CMK (cell line): ENCODE data around the gene C19orf53.
"Not testable (repeated sequence)": the region's sequence is repeated elsewhere in the genome, so short reads cannot be mapped to it uniquely, and the experiment has no call there.

Experiments used
- DNase-seq: peaks from one replicate; pipeline ENCODE4 v3.0.0-alpha.2; 2010; ENCODE audit warnings: low read depth

The C19orf53 gene

DNA sequence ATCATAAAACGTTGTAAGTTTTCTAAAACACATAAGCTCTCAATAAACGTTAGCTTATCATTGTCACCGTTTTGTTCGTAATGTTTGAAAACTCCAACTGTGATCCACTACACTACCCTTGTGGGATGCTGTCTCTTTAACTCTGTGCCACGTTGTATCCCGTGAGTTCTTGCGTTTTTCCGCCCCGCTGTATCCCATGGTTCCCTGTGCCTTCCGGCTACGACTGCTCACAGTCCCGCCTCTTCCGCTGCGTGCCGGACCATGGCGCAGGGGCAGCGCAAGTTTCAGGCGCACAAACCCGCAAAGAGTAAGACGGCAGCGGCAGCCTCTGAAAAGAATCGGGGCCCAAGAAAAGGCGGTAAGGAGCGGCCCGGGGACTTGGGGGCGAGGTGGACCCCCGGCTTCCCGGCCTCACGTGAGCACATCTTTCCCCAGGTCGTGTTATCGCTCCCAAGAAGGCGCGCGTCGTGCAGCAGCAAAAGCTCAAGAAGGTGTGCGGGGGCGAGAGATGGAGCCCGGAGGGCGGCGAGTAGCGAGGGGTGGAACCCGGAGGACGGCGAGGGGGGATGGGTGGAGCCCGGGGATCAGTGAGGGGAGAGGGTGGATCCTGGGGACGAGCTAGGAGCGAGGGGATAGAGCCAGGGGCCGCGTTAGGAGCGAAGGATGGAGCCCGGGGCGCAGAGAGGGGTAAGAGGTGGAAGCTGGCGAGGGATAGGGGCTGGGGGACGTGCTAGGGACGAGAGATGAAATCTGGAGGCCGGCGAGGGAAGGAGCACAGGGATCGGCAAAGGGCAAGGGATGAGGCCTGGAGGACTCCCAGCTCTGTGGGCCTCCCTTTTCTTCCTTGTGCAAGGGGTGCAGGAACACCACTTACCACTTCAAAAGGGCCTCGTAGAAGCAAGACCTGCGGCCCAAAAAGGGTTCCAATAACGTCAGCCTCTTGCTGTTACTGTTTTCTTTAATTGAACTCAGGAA is at the start of gene C19orf53:
Gene C19orf53 (plus strand): TSS at position 240 of the 975 bp plus-strand sequence. CDS start 22 bp downstream, at position 262.
- DNase-seq = peak; percentile 75

- DNase-seq = no peak
Measured at GRCh38 chr19:13726323-13726722, 47.9 kb upstream of the C19orf53 start.

DNA sequence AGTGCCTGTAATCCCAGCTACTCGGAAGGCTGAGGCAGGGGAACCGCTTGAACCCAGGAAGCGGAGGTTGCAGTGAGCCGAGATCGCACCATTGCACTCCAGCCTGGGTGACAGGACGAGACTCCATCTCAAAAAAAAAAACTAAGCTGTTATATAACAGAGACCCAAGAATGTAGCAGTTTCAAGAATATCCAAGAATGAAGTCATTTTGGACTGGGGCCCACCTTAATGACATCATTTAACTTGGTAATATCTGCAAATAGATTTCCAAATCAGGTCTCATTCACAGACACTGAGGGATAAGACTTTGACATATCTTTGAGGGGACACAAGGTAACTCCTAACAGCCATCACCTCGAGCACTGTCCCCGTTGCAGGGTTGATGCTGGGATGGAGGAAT is 46.5 kb upstream of the C19orf53 start:
- DNase-seq = no peak

DNA sequence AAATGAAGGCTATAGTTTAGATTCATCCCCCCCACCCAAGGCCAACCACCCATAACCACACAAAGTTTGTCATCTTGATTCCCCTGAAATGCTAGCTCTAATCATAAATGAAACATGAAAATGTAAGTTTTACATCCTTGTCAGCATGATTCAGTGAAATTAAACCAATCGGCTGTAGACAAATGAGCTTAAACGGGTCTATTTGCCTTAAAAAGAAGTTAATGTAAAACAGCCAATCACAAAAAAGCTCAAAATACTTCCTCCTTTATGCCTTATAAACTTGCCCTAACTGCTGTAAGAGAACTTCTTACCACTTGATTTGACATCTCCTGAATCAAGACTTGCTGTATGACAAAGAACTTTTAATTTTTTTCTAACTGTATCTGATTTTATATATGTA is 44.4 kb upstream of the C19orf53 start:
- no peak for DNase-seq

DNA sequence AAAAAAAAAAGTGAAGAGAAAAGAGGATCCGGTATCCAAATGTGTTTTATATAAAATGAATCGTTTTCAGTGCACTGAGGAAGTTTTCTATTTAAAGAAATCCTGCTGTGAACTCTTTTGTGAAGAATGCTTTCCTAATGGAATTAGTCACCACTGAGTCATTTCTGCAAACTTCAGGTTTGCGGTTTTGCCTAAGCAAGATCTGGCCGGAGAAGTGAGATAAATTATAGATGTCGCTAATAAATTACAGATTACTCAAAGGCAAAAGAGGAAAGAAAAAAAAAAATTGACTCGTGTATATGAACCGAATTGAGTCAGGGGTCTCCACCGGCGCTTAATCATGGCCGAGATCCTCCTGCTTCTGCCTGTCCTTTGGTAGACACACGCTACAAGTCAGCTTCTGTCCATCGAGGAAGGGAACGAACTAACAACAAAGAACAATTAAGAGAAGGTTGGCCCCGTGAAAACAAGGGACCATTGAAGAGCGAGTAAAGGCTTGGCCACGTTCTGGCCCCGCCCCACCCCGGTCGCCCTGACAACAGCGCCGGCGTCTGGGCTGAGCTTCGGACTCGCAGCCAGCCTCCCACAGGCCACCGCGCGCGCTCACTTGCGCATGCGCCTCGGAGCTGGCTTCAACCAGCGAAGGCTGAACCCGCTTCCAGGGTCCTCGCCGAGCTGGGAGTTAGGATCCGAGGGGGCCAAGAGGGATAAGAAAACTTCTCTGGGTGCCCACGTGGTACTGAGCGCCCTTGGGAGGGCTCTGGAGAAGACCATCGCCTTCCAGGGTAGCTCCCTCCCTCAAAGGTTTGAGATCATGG is 42.9 kb upstream of the C19orf53 start:
- DNase-seq = peak; percentile 81

DNA sequence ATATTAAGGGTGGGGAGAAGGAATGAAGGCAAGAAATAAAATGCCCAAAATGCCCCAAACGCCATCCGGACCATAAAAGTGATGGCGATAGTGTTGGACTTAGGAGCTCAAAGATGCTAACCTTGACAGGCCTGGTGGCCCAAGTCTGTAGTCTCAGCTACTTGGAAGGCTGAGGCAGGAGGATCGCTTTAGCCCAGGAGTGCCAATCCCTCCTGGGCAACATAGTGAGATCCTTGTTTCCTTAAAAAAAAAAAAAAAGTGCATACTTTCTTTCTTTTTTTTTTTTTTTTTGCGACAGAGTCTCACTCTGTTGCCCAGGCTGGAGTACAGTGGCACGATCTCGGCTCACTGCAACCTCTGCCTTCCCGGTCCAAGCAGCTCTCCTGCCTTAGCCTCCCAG is 41.9 kb upstream of the C19orf53 start:
- DNase-seq = no peak

DNA sequence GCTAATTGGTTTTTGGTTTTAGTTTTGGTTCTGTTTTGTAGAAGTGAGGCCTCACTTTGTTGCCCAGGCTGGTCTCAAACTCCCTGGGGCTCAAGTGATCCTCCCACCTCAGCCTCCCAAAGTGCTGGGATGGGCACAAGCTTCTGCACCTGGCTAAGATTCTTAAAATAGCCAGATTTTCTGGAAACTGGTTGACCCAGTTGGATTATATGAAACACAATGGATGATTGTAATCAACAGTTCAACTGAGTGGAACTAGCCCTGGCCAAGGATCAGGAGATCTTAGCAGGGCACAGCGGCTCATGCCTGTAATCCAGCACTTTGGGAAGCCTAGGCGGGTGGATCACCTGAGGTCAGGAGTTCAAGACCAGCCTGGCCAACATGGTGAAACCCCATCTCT is 39.5 kb upstream of the C19orf53 start:
- DNase-seq = no peak

GRCh38 chr19:13738073-13738472 is 36.2 kb upstream of the C19orf53 start:
- no peak for DNase-seq

- DNase-seq = no peak
Measured at GRCh38 chr19:13741893-13742292, 32.4 kb upstream of the C19orf53 start.

- no peak for DNase-seq
Measured at GRCh38 chr19:13742756-13743155, 31.5 kb upstream of the C19orf53 start.

- DNase-seq = no peak
Measured at GRCh38 chr19:13744174-13744573, 30.1 kb upstream of the C19orf53 start.

DNA sequence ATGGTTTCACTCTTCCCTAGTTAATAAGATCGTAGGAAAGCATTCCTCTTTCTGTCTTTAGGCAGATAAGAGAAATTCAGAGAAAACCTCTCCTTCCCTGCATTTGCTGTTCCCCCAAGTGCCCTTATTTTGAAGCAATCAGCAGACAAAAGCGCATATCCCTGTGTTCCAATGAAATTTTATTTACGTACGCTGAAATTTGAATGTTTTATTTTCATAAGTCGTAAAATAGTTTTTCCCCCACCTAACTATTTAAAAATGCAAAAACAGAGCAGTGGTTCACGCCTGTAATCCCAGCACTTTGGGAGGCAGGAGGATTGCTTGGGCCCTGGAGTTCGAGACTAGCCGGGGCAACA is 27.2 kb upstream of the C19orf53 start:
- no peak for DNase-seq

GRCh38 chr19:13748169-13748828 is 26.0 kb upstream of the C19orf53 start:
- DNase-seq = no peak

GRCh38 chr19:13751436-13751835 is 22.8 kb upstream of the C19orf53 start:
- DNase-seq = no peak

DNA sequence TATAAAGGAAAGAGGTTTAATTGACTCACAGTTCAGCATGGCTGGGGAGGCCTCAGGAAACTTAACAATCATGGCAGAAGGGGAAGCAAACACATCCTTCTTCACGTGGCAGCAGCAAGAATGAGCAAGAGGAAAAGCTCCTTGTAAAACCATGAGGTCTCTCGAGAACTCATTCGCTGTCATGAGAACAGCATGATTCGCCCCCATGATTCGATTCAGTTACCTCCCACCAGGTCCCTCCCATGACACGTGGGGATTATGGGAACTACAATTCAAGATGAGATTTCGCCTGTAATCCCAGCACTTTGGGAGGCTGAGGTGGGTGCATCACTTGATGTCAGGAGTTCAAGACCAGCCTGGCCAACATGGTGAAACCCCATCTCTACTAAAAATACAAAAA is 20.6 kb upstream of the C19orf53 start:
- not testable (repeated sequence) for DNase-seq

- no peak for DNase-seq
Measured at GRCh38 chr19:13756210-13756609, 18.0 kb upstream of the C19orf53 start.

DNA sequence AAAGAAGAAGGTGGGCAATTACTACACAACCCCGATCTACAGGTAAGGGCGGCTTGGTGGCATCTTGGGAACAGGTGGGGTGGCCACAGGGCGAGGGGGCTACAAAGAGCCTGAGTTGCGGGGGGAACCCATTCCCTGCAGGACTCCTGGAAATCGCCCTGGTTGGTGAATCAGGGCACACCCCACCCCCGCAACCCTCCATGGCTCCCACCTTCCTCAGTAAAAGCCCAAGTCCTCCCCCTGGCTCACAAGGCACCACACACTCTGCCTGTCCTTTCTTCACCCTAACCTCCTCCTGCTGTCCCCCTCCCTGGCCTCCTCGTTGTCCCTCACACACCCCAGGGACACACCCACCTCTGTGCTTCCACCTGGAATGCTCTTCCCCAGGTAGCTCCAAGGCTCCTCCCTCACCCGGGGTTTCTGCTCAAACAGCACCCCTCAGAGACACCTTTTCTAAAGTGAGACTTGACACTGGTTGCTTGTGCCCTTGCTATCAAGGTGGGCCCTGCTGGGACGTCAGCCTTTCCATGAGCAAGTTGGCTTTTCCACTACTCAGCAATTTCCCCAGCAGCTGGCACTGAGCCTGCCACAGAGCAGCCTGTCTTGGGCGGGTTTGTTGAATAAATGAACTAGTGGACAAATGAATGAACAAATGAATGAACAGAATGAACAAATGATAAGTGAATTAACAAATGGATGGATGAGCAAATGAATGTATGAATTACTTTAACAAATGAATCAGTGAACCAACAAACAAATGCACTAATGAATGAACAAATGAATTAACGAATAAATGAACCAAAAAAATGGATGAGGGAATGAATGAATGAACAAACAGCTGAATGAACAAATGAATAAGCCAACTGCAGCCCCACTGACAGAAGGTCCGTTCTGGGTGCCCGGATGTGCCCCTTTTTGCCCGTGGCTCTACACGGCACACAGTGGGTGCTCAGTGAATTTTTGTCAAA is 16.2 kb upstream of the C19orf53 start:
- no peak for DNase-seq

DNA sequence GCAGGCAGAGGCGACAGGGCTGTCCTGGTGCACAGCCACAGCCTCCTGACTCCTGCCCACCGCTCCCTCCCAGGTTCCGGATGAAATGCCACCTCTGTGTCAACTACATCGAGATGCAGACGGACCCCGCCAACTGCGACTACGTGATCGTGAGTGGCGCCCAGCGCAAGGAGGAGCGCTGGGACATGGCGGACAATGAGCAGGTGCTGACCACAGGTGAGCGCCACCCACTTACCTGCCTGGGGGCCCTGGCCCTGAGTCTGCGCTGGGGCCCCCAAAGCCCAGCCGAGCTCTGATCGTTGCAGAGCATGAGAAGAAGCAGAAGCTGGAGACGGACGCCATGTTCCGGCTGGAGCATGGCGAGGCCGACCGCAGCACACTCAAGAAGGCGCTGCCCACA is 15.5 kb upstream of the C19orf53 start:
- no peak for DNase-seq

GRCh38 chr19:13761423-13761822 is 12.8 kb upstream of the C19orf53 start:
- no peak for DNase-seq

- no peak for DNase-seq
Measured at GRCh38 chr19:13762635-13763235, 11.5 kb upstream of the C19orf53 start.

- no peak for DNase-seq
Measured at GRCh38 chr19:13763265-13763664, 11.0 kb upstream of the C19orf53 start.
